Activated gamma-delta T cell treated with Interleukin-2 at 50 U/mL for 16 hours (primary cell): ENCODE measurements around the gene PJA1.

Source experiments
- DNase-seq: peaks from one replicate; pipeline ENCODE4 v3.0.0-alpha.2; 2020

PJA1 gene

DNA sequence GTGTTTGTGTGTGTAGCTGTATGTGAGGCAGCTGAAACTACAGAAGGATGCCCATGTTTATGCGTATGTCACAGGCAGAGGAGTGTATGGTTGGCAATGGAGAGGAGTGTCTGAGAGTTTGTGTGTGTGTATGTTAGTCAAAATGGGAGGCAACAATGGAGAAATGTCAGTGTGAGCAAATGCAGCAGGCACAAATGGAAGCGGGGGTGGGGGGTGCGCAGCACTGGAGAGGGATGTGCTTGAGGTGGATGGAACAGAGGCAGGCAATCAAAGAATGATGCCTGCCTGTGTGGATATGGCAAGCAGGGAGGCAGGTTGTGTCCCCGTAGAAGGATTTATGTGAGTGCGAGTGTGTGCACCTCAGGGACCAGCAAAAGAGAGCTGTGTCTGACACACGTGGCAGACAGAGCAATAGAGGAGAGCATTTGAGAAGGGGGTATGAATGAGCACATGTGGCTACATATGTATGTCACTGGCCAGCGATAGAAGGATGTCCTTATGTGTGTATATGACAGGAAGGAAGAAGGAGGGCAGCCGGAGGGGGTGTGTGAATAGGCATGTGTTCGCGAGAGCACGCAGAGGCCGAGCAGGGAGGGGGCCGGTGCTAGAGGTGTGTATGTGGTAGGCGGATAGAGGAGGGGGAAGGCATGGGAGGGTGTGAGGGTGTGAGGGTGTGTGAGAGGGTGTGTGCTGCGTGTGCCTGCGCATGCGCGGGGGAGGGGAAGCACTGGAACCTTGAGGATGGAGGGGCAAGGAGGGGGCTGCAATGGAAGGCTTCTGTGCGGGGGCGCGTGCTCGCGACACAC, 1.1 kb downstream of the PJA1 start:
- DNase-seq: peak; percentile 52

DNA sequence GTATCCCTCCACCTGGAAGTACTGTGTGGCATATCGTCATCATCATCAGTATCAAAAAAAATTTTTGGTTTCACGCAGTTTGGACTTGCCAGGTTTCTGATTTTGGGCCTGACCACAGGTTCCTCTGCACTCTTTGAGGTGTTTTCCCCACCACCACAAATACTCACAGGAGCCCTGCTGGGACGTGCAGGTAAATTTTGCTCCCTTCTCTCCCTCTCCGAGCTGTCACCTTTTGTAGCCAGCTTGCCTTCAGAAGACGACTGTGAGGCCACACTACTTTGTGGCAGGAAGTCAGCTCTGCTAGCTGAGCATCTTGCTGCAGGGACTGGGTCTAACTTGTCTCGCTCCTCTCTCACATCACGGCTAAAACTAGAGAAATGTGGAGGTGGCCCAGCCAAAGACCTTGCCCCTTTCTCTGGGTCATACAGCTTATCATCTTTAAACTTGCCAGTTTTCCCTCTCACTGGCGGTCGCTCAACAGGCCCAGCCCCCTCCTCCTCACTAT, 2.8 kb downstream of the PJA1 start:
- no peak for DNase-seq

DNA sequence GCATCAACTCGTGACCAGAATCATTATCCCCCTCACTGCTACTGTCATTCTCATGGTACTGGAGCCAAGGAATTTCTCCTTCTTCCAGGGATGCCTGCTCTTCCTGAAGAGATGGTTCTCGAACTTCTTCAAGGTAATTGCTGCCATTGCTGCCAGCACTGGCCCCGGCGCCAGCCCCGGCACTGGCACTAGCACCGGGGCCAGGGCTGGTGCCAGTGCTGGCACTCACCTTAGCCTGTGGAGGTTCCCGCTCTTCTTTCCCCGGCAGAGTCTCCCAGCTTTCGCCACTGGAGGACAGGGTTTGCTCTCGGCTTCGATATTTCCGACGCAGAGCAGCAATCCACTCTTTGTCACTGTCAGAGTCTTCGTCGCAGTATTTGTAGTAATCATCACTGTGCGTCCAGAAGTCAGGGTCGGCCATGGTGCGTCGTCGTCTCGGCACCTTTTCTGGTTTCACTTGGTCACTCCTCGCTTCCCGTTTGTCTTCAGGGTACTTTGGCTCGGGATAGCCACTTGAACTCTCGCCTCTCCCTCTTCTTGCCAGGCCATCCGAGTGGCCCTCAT, 3.4 kb downstream of the PJA1 start:
- no peak for DNase-seq

DNA sequence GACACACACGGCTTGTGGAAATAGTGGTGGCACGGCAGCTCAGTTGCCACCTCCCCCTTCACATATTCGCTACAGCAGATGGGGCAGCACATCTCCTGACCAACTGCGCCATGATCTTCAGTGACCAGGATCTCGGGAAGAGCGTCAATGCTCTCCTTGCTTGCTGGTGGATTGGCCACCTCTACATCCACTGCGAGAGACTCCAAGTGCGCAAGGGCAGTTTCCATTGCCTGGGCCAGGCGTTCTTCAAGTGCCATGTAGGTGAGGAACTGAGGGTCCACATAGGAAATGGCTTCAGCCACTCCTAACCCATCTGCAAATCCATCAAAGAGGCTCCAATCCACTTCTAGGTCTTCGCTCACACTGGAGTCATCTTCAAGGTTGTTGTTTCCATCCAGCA, 3.9 kb downstream of the PJA1 start:
- no peak for DNase-seq

DNA sequence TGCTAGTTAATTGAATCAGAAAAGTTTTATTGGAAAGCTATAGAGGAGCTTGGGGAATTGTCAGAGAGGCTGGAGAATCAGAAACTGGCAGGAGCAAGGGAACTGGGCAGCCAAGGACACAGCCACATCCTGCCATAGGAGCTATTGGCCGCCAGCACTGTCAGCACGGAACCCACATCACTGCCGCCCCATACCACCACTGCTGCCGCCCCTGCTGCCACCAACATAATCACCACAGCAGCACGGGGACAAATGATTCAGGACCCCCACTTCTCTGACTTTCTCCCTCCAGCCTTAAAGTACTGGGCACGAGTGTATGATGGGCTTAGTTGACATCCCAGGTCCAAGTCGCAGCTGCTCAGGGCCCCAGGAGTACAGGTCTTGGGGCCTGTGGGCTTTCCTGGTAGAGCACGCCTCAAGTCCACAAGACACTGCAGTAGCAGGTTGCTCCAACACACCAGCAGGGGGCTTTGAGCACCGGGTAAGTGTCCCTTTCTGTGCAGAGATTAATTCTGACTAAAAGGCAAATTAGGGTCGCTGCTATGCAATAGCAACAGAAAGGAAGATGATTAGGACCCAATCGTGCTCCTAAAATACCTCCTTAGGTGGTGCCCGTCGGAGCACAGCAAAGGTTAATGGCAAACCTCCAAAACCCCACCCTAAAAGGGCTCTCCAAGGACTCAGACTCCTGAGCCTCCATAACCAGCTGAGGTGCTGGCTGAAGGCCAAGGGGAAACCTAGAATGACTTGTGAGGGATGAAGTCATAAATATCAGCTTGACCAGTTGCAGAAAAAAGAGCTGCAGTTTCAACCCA, 6.9 kb downstream of the PJA1 start:
- peak; percentile 20 for DNase-seq

DNA sequence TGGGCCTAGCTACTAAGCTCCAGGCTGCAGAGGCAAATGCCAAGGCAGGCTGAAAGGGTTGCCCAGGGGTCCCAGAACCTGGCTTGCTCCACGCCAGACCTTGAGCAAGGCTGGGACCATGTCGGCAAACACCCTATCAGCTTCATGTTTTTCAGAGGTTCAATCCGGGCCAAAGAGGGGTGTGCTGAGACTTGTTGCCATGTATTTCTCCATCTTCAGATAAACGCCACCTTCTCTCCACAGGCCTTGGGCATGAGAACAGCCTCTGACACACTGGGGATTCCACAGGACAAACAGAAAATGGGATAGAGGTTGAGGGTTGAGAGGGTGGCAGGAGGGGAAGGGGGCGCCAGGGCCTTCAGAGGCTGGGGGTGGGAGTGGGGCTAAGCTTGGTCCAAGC, 8.6 kb downstream of the PJA1 start:
- no peak for DNase-seq

DNA sequence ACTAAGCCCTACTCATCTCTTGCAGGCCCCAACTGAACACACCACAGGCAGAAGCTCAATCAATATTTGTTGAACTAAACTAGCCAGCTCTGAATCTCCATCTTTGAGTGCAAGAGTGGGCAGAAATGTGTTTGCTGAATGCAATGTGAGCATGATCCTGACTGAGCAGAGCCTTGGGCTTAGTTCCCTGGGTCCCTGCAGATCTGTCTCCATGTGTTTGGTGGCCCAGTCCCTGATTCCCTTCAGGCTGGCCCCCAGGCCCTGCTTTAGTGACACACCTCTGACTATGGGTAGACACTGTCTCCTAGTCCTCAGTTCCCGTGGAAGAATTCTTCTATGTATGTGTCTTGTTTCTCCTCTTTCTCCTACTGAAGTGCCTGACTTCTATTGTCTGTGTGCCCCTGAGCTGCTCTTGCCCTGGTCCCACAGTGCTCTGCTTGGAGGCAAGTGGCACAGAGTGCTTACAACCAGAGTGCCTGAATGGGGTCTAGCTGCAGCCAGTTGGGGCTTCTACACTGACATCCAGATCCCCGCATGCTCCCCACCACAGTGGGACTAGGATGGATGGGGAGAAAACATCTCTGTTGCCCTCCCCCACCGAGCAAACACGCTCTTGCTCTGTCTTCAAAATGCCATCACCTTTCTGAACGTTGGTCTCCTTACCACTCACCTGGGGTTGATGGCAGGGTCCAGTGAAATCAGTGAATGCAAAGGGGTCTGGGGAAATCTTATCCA, 9.3 kb downstream of the PJA1 start:
- no peak for DNase-seq

DNA sequence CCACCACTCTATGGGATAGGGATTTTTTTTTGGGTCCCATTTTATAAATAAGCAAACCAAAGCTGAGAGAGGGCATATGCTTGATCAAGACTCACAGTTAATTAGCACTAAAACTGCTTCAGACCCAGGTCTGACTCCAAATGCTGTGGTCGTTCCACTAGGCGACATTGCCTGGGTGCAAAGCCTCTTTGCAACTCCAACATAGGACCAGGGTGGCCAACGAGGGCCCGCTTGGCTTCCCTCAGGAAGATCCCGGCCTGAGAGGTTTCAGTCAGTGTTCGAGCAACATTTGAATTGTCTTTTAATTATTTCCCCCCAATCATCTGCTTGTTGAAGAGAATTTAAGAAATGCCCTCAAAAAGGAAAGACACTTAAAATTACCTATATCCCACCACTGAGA, 11.2 kb downstream of the PJA1 start:
- DNase-seq: no peak

DNA sequence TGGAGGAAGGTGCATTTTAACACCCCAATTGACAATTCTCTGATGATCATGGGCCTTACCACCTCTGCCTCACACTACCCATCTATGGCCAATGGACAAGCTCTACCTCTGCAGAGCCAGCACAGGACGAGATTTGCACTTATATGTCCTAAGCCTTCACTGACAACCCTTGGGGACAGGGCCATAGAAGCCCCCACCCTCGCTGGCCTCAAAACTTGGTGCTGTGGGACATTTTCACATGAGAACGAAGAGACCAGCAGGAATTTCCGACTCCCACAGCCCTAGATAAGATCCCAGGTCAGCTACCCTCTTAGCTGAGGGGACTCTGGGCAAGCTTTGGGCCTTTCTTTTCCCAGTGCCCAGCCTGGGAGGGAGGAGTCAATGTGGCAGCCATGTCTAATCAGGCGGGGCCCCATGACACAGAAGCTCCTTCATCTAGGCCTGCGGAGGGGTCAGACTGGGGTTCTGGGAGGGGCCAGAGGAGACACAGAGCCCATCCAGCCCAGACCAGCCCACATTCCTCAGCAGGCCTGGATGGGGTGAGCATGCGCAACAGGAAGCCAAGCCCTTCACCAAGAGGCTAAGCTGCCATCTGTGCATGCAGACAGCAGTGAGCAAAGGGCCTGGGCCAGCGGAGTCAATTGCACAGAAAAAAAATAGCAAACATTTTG, 12.1 kb downstream of the PJA1 start:
- no peak for DNase-seq

DNA sequence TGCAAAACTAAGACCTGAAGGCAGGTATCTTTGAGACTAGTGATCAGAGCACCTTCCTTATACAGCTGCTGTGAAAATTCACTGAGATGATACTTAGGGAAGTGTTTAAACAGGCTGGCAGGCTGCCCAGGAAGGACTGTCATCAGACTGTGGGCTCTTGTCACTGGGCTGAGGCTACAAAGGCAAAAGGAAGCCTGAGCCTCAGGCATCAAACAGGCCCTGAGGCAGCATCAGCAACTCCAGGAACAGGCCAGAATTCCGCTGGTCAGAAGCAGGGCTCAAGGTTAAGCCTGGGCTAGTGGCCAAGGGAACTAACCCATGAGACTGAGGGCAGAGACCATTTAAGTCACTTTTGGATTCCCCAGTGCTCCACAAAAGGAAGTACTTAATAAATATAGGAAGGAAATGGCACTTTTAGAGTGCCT, 12.8 kb downstream of the PJA1 start:
- no peak for DNase-seq

DNA sequence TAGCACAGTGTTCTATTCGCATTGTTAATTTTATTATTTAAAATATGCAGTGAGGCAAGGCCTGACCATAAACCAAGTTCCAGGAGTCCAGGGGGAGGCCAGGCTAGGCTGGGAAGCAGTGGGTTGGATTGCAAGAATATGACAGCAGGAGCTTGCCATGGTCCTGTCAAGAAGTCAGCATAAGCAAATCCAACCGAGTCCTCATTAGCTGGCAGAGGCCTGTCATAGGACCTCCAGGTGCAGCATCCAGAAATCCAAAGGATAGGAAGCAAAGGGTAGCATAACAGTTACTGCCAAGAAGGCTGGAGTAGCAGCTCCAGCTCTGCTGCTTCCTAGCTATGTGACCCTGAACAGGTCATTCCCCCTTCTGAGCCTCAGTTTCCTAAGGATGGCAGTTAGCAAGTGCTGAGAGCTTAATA, 13.4 kb downstream of the PJA1 start:
- DNase-seq: no peak

DNA sequence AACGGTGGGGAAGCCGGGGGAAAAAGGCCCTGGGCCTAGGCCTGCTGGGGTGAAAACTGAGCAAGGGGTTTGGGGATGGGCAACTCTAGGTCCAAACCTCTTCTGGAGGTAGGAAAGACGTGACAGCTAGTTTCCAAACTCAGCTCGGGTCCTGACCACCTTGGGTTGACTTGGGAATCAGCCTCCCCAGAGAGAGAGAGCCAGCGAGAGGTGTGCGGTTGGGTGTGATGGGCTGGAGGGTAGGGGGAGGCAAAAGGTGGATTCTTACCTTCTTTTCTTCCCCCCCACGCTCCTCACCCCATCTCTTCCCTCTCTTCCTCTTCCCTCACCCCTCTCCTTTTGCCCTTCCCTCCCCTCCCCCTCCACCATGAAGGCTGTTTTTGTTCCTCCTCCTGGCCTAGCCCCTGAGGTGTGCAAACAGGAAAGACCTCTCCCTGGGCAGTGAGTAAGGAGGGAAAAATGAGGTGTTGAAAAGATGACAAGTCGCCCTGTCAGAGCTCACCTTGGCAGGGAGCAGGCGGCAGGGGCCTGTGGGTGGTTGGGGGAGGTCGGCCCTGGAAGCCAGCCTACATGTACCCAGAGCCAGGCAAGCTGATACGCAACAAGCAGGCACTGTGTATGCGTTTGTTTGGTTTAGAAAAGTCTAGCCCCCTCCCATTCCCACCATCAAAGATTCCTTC, 14.8 kb downstream of the PJA1 start:
- DNase-seq: no peak

DNA sequence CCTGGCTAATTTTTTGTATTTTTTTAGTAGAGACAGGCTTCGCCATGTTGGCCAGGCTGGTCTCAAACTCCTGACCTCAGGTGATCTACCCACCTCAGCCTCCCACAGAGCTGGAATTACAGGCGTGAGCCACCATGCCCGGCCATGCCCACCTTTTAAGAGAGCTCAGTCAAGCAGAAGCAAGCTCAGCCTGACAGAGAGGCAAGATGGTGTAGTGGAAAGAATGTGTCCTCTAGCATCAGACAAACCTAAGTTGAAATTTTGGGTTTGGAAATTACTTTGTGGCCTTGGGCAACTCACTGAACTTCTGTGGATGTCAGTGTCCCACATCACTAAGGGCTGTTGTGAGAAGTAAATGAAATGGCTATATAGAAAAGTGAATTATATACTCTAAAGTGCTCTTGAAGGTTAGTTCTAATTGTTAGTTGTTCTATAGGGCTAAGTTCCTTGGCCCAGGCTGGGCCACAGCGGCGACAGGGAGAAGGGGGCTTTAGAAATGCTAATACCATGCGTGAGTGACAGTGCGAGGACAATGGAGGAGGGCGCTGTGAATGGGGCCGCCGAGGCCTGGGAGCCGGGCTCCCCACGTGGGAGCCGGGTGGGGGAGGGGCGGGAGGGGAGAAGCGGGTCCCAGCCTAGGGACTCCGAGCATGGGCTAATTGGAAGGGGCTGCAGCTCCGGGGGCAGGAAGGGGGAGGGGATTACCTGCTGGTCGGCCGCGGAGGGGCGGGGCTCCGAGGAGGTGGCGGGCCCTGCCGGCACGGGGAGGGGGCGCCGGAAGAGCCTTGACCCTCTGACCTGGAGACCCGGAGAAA, 15.6 kb downstream of the PJA1 start:
- no peak for DNase-seq

DNA sequence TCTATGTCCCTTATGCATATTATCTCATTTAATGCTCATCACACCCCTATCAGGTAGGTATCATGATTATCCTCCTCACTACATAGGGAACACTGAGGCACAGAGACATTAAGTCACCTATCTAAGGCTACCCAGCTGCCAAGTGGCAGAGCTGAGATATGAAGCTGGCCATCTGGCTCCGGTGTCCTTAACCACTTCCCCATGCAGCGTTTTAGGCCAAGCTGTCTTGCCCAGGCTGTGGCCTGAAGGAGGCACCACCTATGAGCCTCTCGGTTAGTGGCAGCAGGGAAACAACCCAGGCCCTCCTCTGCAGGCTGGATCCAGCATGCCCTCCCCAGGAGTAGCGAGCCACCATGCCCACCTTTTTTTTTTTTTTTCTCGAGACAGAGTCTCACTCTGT, 16.3 kb downstream of the PJA1 start:
- no peak for DNase-seq

DNA sequence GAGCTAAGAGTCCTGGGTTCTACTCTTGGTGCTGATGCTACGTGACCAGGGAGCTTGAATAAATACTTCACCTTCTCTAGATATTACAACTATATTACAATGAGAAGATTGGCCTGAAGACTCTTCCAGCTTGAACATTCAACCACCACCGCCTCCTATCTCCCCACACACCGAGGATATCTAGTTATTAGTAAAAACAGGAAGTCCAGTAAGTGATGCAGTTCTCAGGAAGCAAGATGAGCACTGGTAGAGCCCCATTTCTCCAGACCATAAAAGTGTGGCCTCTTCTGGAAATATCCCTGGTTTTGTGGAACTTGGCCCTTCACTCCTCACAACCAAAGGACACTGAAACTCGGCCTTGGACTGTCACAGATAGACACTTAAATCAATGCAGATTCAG, 18.5 kb downstream of the PJA1 start:
- DNase-seq: no peak

DNA sequence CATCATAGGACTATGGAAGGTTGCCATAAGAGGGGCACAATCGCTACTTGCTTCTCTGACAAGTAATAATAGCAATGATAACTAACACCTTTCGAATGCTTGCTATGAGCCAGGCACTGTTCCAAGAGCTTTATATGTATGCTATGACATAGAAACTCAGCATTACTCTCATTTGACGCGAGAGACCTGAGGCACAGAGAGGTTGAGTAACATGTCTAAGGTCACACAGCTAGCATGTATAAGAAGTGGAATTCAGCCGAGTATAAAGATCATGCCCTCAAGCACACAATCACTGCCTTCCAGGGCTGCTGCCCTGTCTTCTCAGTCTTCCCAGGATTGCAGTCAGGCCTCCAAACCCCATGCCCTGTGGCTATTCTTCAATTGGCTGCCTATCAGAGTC, 19.5 kb downstream of the PJA1 start:
- no peak for DNase-seq

DNA sequence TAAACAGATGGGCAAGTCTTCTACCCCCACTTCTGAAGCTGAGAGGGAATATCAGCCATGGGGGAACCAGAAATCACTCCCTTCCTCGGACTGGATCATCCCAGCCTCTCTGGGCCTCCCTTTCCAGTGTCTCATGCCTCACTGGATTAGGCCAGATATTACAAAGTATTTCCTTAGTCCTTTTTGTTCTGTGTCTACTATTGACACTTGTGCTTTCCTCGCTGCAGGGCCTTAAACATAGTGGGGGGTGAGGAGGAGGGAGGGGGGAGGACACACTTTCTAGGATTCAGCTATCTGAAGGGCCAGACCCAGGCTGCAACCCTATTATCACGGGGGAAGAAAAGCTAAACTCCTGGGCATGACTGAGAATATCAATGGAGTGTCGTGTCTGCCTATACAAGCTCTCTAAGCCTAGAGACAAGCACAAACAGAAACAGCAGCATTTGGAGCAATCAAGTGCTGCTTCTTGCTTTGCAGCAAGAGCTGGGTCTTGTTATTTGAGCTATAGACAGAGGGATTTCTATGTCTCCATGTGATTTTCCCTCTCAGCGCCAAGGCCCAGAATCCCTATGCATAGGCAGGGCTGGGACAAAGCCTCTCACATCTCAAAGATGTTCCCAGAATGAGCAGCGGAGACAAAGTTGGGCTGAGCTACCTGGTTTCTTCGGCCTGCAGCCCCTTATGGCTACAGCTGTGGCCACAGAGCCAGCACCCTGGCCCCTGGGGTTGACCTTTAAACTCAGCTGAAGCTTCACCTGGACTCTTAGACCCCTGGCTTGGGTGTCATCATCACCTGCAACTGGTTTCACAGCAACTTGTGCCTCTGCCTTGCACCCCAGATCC, 20.2 kb downstream of the PJA1 start:
- DNase-seq: no peak

DNA sequence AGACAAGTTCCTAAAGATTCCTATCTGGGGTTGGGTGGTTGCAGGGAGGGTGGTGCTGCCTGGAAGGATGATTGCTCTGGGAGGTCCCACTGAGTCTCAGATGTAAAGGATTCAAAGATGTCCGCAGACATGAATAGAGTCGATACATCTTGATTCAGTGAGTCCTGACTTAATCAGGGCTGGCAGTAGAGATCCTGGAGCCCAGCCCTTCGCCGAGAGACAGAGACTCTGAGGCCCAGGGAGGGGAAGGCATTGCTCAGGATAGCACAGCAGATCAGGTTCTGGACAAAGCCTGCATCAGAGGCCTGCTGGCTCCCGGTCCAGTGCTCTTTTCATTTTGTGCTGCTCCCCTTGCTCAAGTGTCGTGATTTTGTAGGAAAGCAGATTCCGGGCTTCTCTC, 21.7 kb downstream of the PJA1 start:
- no peak for DNase-seq

DNA sequence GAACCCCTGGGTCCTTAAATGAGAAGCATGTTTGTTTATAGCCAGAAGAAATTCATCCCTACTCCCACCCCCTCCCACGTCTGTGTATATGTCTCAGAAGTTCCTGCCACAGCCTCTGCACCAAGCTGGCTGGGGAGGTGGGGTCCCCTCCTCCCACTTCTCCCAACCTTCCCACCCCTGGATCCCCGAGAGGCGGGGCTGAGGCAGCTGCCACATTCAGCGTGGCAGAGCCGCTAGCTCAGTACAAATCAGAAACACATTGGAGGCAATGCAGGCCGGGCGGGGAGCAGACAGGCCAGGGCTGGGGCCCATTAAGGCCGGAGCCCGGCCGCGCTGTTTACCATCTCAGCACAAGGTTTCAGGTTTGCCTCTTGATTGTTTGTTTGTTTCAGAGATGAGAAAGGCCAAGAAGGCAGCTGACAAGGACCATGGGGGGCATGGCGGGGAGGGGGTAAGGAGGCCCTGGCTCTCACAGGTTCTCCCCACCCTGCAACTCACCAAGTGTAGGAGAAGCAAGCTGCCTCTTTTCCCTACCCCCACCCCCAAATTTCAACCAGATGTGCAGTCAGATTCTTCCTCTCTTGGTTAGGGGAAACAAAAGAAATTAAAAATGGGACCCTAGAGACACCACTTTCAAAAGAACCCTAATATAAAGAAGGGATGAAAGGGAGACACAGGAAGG, 22.3 kb downstream of the PJA1 start:
- DNase-seq: no peak
